Upper lobe of left lung (tissue), 6 donors: Measurements from ENCODE around the gene LRRC10B. TPM values are rescaled to one million over a fixed set of nuclear protein-coding genes. Genes with fewer than 3 reads are reported as not detected.

ENCODE experiments used
- ATAC-seq, 2 donors: fragments of 200-7000 bp; cut with Tn5 transposase; one replicate each; pipeline ENCODE4 v1.9.1; 2022; ENCODE audit warnings: mild to moderate bottlenecking in 2 of 2, moderate library complexity in 2 of 2; ENCODE audit not compliant: low FRiP score in 2 of 2
- DNase-seq, 2 donors: peaks; one replicate each; pipeline ENCODE4 v3.0.0-alpha.2; 2019 to 2020
- H3K27ac ChIP-seq, 4 donors: fragments of 200-600 bp; sonication (generic); one replicate each; pipeline ENCODE4 v1.5.1; 2016 to 2019
- H3K27me3 ChIP-seq, 4 donors: fragments of 200-600 bp; sonication (generic); one replicate each; pipeline ENCODE4 v1.5.1; 2017 to 2019
- H3K36me3 ChIP-seq, 4 donors: fragments of 200-600 bp; sonication (generic); one replicate each; pipeline ENCODE4 v1.5.1; 2016 to 2019
- H3K4me1 ChIP-seq, 4 donors: fragments of 200-600 bp; sonication (generic); one replicate each; pipeline ENCODE4 v1.5.1; 2018 to 2019
- H3K4me3 ChIP-seq, 4 donors: fragments of 200-600 bp; sonication (generic); one replicate each; pipeline ENCODE4 v1.5.1; 2017 to 2019; ENCODE audit warnings: mild to moderate bottlenecking in 2 of 4, moderate library complexity in 1 of 4
- H3K9me3 ChIP-seq, 4 donors: fragments of 200-600 bp; sonication (generic); one replicate each; pipeline ENCODE4 v1.5.1; 2018 to 2019
- EP300 ChIP-seq, 4 donors: sonication (generic); formaldehyde crosslinking; IDR thresholded peaks; one replicate each; pipeline ENCODE4 v1.5.1; 2017; ENCODE audit warnings: antibody characterized with exemption in 4 of 4, control low read depth in 2 of 4
- POLR2A ChIP-seq, 4 donors: fragments of 450-650 bp; IDR thresholded peaks; one replicate each; pipeline ENCODE4 v1.5.1; 2016 to 2017; ENCODE audit warnings: antibody characterized with exemption in 4 of 4, mild to moderate bottlenecking in 2 of 4
- POLR2AphosphoS5 ChIP-seq, 2 donors: sonication (generic); formaldehyde crosslinking; IDR thresholded peaks; one replicate each; pipeline ENCODE4 v1.5.1; 2017; ENCODE audit warnings: antibody characterized with exemption in 2 of 2
- WGBS, 2 donors: methylation state at CpG; one replicate each; pipeline ENCODE4 v1.1.5; 2017 to 2018; 5-methylcytosine and 5-hydroxymethylcytosine counted together
- total RNA-seq, 6 donors: library from RNA; depleted of rRNA in 4 of 6; stranded (reverse); fragments of >200 nt in 4 of 6; gene quantifications; one replicate each; pipeline versions ENCODE4 v1.1.0 to v1.2.1, GENCODE V29; 2016 to 2021
- TF ChIP-seq, protein P1 (sequence below), 6 experiments: fragments of 450-650 bp in 4 of 6; fragments of 200-600 bp in 2 of 6; sonication (generic) in 2 of 6; IDR thresholded peaks; one replicate each; pipeline ENCODE4 v1.5.1; 2016 to 2019; ENCODE audit warnings: antibody characterized with exemption in 6 of 6
- donor health status: DM: no; HTN: no; CAD: no; lungs with moderate emphysema.
- donor health status: DM: no; HTN: yes; CAD: no; lungs with severe emphysema.

The LRRC10B gene
- total RNA-seq, 6 donors from 2014 or later = 0.31 to 24.2 (median 8.5) TPM

- 80% methylated on average over 14 to 15 of the region's 15 CpGs for WGBS, 2 donors
- Histone ChIP-seq H3K36me3 (no peaks in the 10 kb centered on the region), H3K27me3 (no peaks in the 10 kb centered on the region), H3K9me3 (no peaks in the 10 kb centered on the region), H3K27ac (no peak overlapping the region), H3K4me1 (peaks cover 0 to 3% (median 0%) of the 10 kb centered on the region in 4 donors), H3K4me3 (no peak overlapping the region)
- no peak for ATAC-seq
- TF ChIP-seq POLR2AphosphoS5 (IDR thresholded peaks at IDR 0.05) (no peak), EP300 (IDR thresholded peaks at IDR 0.05) (no peak), POLR2A (IDR thresholded peaks at IDR 0.05) (no peak)
- TF ChIP-seq, protein P1, sequence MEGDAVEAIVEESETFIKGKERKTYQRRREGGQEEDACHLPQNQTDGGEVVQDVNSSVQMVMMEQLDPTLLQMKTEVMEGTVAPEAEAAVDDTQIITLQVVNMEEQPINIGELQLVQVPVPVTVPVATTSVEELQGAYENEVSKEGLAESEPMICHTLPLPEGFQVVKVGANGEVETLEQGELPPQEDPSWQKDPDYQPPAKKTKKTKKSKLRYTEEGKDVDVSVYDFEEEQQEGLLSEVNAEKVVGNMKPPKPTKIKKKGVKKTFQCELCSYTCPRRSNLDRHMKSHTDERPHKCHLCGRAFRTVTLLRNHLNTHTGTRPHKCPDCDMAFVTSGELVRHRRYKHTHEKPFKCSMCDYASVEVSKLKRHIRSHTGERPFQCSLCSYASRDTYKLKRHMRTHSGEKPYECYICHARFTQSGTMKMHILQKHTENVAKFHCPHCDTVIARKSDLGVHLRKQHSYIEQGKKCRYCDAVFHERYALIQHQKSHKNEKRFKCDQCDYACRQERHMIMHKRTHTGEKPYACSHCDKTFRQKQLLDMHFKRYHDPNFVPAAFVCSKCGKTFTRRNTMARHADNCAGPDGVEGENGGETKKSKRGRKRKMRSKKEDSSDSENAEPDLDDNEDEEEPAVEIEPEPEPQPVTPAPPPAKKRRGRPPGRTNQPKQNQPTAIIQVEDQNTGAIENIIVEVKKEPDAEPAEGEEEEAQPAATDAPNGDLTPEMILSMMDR (IDR thresholded peaks at IDR 0.05) = no peak
- no peak for DNase-seq
Observed at GRCh38 chr11:61498767-61499341, 9.7 kb upstream of the LRRC10B start.

DNA sequence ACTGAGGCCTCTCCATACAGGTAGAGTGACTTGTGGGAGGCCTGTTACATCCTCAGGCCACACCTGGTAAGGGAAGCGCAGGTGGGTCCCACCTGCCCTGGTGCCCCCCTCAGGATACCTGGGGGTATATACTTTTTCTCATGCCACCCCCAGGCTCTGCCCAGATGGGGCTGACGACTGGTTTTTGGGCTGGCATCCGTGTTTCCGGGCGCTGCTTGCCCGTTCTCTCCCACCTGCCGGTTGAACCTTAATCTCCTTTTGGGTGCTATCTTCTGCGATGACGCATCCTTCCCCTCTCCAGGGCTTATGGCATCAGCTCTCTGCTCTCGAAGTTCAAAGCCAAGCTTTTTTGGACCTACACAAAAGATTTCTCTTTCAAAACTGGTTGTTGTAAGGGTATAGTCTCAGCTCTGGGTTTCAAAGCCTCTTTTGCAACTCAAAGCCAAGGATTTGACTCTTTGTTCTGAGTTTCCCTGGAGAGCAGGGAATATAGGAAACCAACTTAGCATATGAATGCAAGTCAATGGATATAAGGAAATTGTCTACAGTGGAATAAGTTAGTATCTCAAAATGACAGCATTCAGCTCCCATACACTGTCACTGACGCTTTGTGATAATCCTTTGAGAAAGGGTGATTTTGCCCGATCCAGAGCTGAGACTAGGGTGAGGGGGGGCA lies 8.6 kb upstream of the LRRC10B start:
- whole genome bisulfite sequencing, 2 donors = 75 to 77% methylated on average over 12 of the region's 12 CpGs
- no peak overlapping the region for H3K4me3 ChIP-seq
- TF ChIP-seq POLR2A (IDR thresholded peaks at IDR 0.05) (no peak), EP300 (IDR thresholded peaks at IDR 0.05) (no peak), POLR2AphosphoS5 (IDR thresholded peaks at IDR 0.05) (no peak)
- TF ChIP-seq, protein P1 (IDR thresholded peaks at IDR 0.05) = no peak
- H3K27me3 ChIP-seq = no peaks in the 10 kb centered on the region
- H3K27ac ChIP-seq = no peak overlapping the region
- H3K36me3 ChIP-seq = no peaks in the 10 kb centered on the region
- DNase-seq (no peak), ATAC-seq (no peak)
- peaks cover 0 to 3% (median 0%) of the 10 kb centered on the region in 4 donors for H3K4me1 ChIP-seq
- no peaks in the 10 kb centered on the region for H3K9me3 ChIP-seq

- H3K27me3 ChIP-seq = peaks cover 0 to 5% (median 2%) of the 10 kb centered on the region in 4 donors
- H3K4me3 ChIP-seq = no peak overlapping the region
- H3K4me1 ChIP-seq = no peaks in the 10 kb centered on the region
- ATAC-seq (no peak), DNase-seq (no peak)
- H3K9me3 ChIP-seq = no peaks in the 10 kb centered on the region
- TF ChIP-seq POLR2A (IDR thresholded peaks at IDR 0.05) (no peak), POLR2AphosphoS5 (IDR thresholded peaks at IDR 0.05) (no peak), EP300 (IDR thresholded peaks at IDR 0.05) (no peak)
- TF ChIP-seq, protein P1 (IDR thresholded peaks at IDR 0.05) = no peak
- WGBS, 2 donors = 86 to 96% methylated on average over 1 of the region's 1 CpG
- H3K27ac ChIP-seq = no peak overlapping the region
- no peaks in the 10 kb centered on the region for H3K36me3 ChIP-seq
Observed at GRCh38 chr11:61502522-61502921, 6.0 kb upstream of the LRRC10B start.

- WGBS, 2 donors = 81 to 82% methylated on average over 8 of the region's 8 CpGs
- DNase-seq = no peak
- Histone ChIP-seq H3K36me3 (no peaks in the 10 kb centered on the region), H3K9me3 (no peaks in the 10 kb centered on the region), H3K4me1 (peaks cover under 1 to 7% (median 4%) of the 10 kb centered on the region in 4 donors), H3K27ac (no peak overlapping the region), H3K4me3 (no peak overlapping the region), H3K27me3 (peaks cover 0 to 11% (median 3%) of the 10 kb centered on the region in 4 donors)
- TF ChIP-seq POLR2A (IDR thresholded peaks at IDR 0.05) = no peak
- no peak for TF ChIP-seq POLR2AphosphoS5 (IDR thresholded peaks at IDR 0.05)
- TF ChIP-seq, protein P1 (IDR thresholded peaks at IDR 0.05) = no peak
- no peak for TF ChIP-seq EP300 (IDR thresholded peaks at IDR 0.05)
- ATAC-seq = no peak
Observed at GRCh38 chr11:61503135-61503770, 5.3 kb upstream of the LRRC10B start.
